A549 (cell line): ENCODE results near the gene CTBP1. TPM values are rescaled to one million over a fixed set of nuclear protein-coding genes. Genes with fewer than 3 reads are reported as not detected.

Experiments
- ATAC-seq, 2 experiments: fragments of 200-7000 bp in 1 of 2; fragments of >200 bp in 1 of 2; cut with Nextera tagmentation in 1 of 2; cut with Tn5 transposase in 1 of 2; 3 replicates each; pipeline versions ENCODE4 v1.8.0 to v1.9.1; 2018 to 2020; ENCODE audit warnings: mild to moderate bottlenecking in 1 of 2, moderate library complexity in 1 of 2
- CTCF ChIA-PET: fragments of 300-600 bp; sonication (Branson Sonifier 250); formaldehyde crosslinking; extraction: SDS; loops from one replicate; lab custom pipeline; 2021; ENCODE audit warnings: antibody characterized with exemption, inconsistent platforms; lab: Yijun Ruan, JAX
- POLR2A ChIA-PET: fragments of 350-600 bp; formaldehyde crosslinking; extraction: SDS; loops from one replicate; lab custom pipeline; 2021; ENCODE audit warnings: antibody characterized with exemption, inconsistent platforms; lab: Yijun Ruan, JAX
- DNase-seq, 2 experiments: peaks; one replicate each; pipeline versions ENCODE4 v3.0.0 to v3.0.0-alpha.2; 2011 to 2016; ENCODE audit warnings: low read depth in 1 of 2, low spot score in 1 of 2
- FAIRE-seq: peaks from 2 replicates; lab custom pipeline; 2011; peaks lifted over from hg19 to GRCh38; lab: Jason Lieb, UNC
- H3K27ac ChIP-seq, 2 experiments: fragments of >200 bp; sonication (Bioruptor Twin); formaldehyde crosslinking; 3 replicates each; pipeline ENCODE4 v1.5.1; 2016 to 2017
- H3K4me1 ChIP-seq: fragments of >200 bp; sonication (Bioruptor Twin); formaldehyde crosslinking; 3 replicates; pipeline ENCODE4 v1.6.1; 2016
- H3K4me2 ChIP-seq: fragments of >200 bp; sonication (Bioruptor Twin); formaldehyde crosslinking; 3 replicates; pipeline ENCODE4 v1.6.1; 2016
- H3K4me3 ChIP-seq: fragments of >200 bp; sonication (Bioruptor Twin); formaldehyde crosslinking; 3 replicates; pipeline ENCODE4 v1.5.1; 2016
- H3K9me3 ChIP-seq: fragments of >200 bp; sonication (Bioruptor Twin); formaldehyde crosslinking; 3 replicates; pipeline ENCODE4 v1.6.1; 2016
- BHLHE40 ChIP-seq: IDR thresholded peaks from 2 replicates; pipeline ENCODE4 v1.6.1; 2012; ENCODE audit warnings: low read depth, low read length, inconsistent platforms
- CBX2 ChIP-seq: fragments of 200-600 bp; sonication (generic); IDR thresholded peaks from 2 replicates; pipeline ENCODE4 v1.6.1; 2016; ENCODE audit warnings: low read depth, mild to moderate bottlenecking, borderline replicate concordance
- CBX8 ChIP-seq: fragments of 200-600 bp; sonication (generic); IDR thresholded peaks from 2 replicates; pipeline ENCODE4 v1.6.1; 2016
- CEBPB ChIP-seq, 2 experiments: fragments of >200 bp in 1 of 2; sonication (Bioruptor Twin) in 1 of 2; formaldehyde crosslinking in 1 of 2; IDR thresholded peaks; 2 replicates each; pipeline ENCODE4 v1.6.1; 2012 to 2016
- EHF ChIP-seq: fragments of 250-450 bp; sonication (Bioruptor Pico); IDR thresholded peaks from 2 replicates; pipeline ENCODE4 v1.5.0; 2020; ENCODE audit warnings: mild to moderate bottlenecking
- ELK1 ChIP-seq: fragments of 150-350 bp; IDR thresholded peaks from 2 replicates; pipeline ENCODE4 v1.6.1; 2014; ENCODE audit warnings: low read depth, mild to moderate bottlenecking, low read length
- EP300 ChIP-seq, 2 experiments: fragments of >200 bp; sonication (Bioruptor Twin); formaldehyde crosslinking; IDR thresholded peaks; 2 replicates in 1 of 2; 3 replicates in 1 of 2; pipeline ENCODE4 v1.6.1; 2016 to 2017
- FOXS1 ChIP-seq: fragments of 250-450 bp; sonication (Bioruptor Pico); IDR thresholded peaks from 2 replicates; pipeline ENCODE4 v1.5.0; 2020; ENCODE audit warnings: mild to moderate bottlenecking, moderate library complexity
- GATA3 ChIP-seq: IDR thresholded peaks from 2 replicates; pipeline ENCODE4 v1.6.1; 2012; ENCODE audit warnings: borderline replicate concordance
- HDAC2 ChIP-seq: fragments of 200-600 bp; sonication (generic); IDR thresholded peaks from 2 replicates; pipeline ENCODE4 v1.6.1; 2016
- HEYL ChIP-seq: fragments of 250-450 bp; sonication (Bioruptor Pico); IDR thresholded peaks from 2 replicates; pipeline ENCODE4 v1.8.0; 2021; ENCODE audit warnings: mild to moderate bottlenecking, moderate library complexity
- HOXA7 ChIP-seq: fragments of 250-450 bp; sonication (Bioruptor Pico); IDR thresholded peaks from 2 replicates; pipeline ENCODE4 v1.5.0; 2020; ENCODE audit warnings: mild to moderate bottlenecking, moderate library complexity
- JUNB ChIP-seq: fragments of >200 bp; sonication (Bioruptor Twin); formaldehyde crosslinking; IDR thresholded peaks from 2 replicates; pipeline ENCODE4 v1.6.1; 2016
- MAZ ChIP-seq: fragments of 150-350 bp; IDR thresholded peaks from 2 replicates; pipeline ENCODE4 v1.6.1; 2014; ENCODE audit warnings: antibody characterized with exemption, low read depth, low read length, borderline replicate concordance
- MYC ChIP-seq: IDR thresholded peaks from 2 replicates; pipeline ENCODE4 v1.6.1; 2012; ENCODE audit warnings: mild to moderate bottlenecking, inconsistent platforms, low read length, improper control_type of control experiment, borderline replicate concordance
- NPAS2 ChIP-seq: fragments of 250-450 bp; sonication (Bioruptor Pico); IDR thresholded peaks from 2 replicates; pipeline ENCODE4 v1.8.0; 2022; ENCODE audit warnings: mild to moderate bottlenecking, moderate library complexity, borderline replicate concordance
- NR3C1 ChIP-seq: fragments of >200 bp; sonication (Bioruptor Twin); formaldehyde crosslinking; IDR thresholded peaks from 3 replicates; pipeline ENCODE4 v1.6.1; 2017
- PHF8 ChIP-seq: fragments of 200-600 bp; sonication (generic); IDR thresholded peaks from 2 replicates; pipeline ENCODE4 v1.6.1; 2016; ENCODE audit warnings: low read depth, mild to moderate bottlenecking, antibody characterized with exemption, moderate library complexity, borderline replicate concordance
- RAD21 ChIP-seq, 2 experiments: fragments of >200 bp in 1 of 2; sonication (Bioruptor Twin) in 1 of 2; formaldehyde crosslinking in 1 of 2; IDR thresholded peaks in 1 of 2; conservative IDR thresholded peaks in 1 of 2; 2 replicates in 1 of 2; 3 replicates in 1 of 2; pipeline ENCODE4 v1.6.1; 2012 to 2018; ENCODE audit warnings: inconsistent platforms in 1 of 2
- RARB ChIP-seq: fragments of 250-450 bp; sonication (Bioruptor Pico); IDR thresholded peaks from 2 replicates; pipeline ENCODE4 v1.8.0; 2021; ENCODE audit warnings: mild to moderate bottlenecking, moderate library complexity
- REST ChIP-seq: fragments of 200-600 bp; sonication (generic); IDR thresholded peaks from 2 replicates; pipeline ENCODE4 v1.6.1; 2016; ENCODE audit warnings: antibody characterized with exemption, mild to moderate bottlenecking, moderate library complexity
- TFCP2L1 ChIP-seq: fragments of 250-450 bp; sonication (Bioruptor Pico); IDR thresholded peaks from 2 replicates; pipeline ENCODE4 v1.5.0; 2021; ENCODE audit warnings: mild to moderate bottlenecking
- ZC3H11A ChIP-seq: fragments of 450-650 bp; IDR thresholded peaks from 2 replicates; pipeline ENCODE4 v1.6.1; 2014; ENCODE audit warnings: antibody characterized with exemption, mild to moderate bottlenecking
- ZNF302 ChIP-seq: fragments of 250-450 bp; sonication (Bioruptor Pico); IDR thresholded peaks from 2 replicates; pipeline ENCODE4 v1.9.0; 2021; ENCODE audit warnings: inconsistent platforms, mild to moderate bottlenecking, moderate library complexity
- ZSCAN20 ChIP-seq: fragments of 250-450 bp; sonication (Bioruptor Pico); IDR thresholded peaks from 2 replicates; pipeline ENCODE4 v1.8.0; 2022; ENCODE audit warnings: mild to moderate bottlenecking, moderate library complexity
- WGBS: methylation state at CpG from one replicate; pipeline ENCODE4 v1.1.6; 2017; ENCODE audit errors: missing lambda C conversion rate; 5-methylcytosine and 5-hydroxymethylcytosine counted together
- polyA plus RNA-seq, 4 experiments: library from polyadenylated mRNA; depleted of rRNA in 3 of 4; stranded (reverse); fragments of >200 nt; fragmentation: RNase III in 1 of 4; extraction: RNeasy Plus Mini Kit Qiagen cat#74134 plus additional on column Dnase treatment in 1 of 4; gene quantifications; 2 replicates in 3 of 4; 3 replicates in 1 of 4; pipeline ENCODE4 v1.2.3, GENCODE V29; 2011 to 2017

Gene CTBP1
- polyA plus RNA-seq, 2 of the 4 experiments (the other 2 are of a cell fraction): 43.1 to 93.1 TPM

- TF ChIP-seq MAZ (no peak), CBX2 (no peak), EP300 (IDR thresholded peaks at IDR 0.05) (no peak), RAD21 (conservative IDR thresholded peaks at IDR 0.05 in 1 of 2, IDR thresholded peaks at IDR 0.05 in 1 of 2) (no peak), JUNB (no peak)
Observed at GRCh38 chr4:1241466-1241935, 7.4 kb downstream of the CTBP1 start (continued).

GRCh38 chr4:1240721-1241465, 8.0 kb downstream of the CTBP1 start:
- Histone ChIP-seq H3K4me2 (no peak overlapping the region), H3K4me1 (no peaks in the 10 kb centered on the region), H3K27ac (no peak overlapping the region), H3K9me3 (no peaks in the 10 kb centered on the region), H3K4me3 (no peak overlapping the region)
- ChIA-PET CTCF (interaction anchor here (0.6 to 1.4 kb wide), 2 partner anchors 10 to 110 kb away, joined by 3 read pairs; no protein-coding TSS in a partner anchor), POLR2A (no interaction called here)
- DNase-seq (no peak), FAIRE-seq (no peak), ATAC-seq (no peak)
- TF ChIP-seq ZC3H11A (no peak), NPAS2 (CRISPR knock-in tag) (no peak), ZSCAN20 (CRISPR knock-in tag) (no peak), HOXA7 (CRISPR knock-in tag) (no peak), RARB (CRISPR knock-in tag) (no peak), ZNF302 (CRISPR knock-in tag) (no peak), CBX2 (no peak), MYC (no peak), EP300 (IDR thresholded peaks at IDR 0.05) (no peak), BHLHE40 (no peak), RAD21 (conservative IDR thresholded peaks at IDR 0.05 in 1 of 2, IDR thresholded peaks at IDR 0.05 in 1 of 2) (no peak), TFCP2L1 (CRISPR knock-in tag) (no peak), PHF8 (no peak), ELK1 (no peak), GATA3 (no peak), HDAC2 (no peak)
- WGBS: 97% methylated on average over 29 of the region's 37 CpGs

- POLR2A ChIA-PET: no interaction called here
- CTCF ChIA-PET: interaction anchor here (0.6 to 1.4 kb wide), 2 partner anchors 107 to 109 kb away, joined by 3 read pairs; no protein-coding TSS in a partner anchor
- Histone ChIP-seq H3K27ac (no peak overlapping the region), H3K4me2 (no peak overlapping the region), H3K4me1 (no peaks in the 10 kb centered on the region), H3K4me3 (no peak overlapping the region), H3K9me3 (no peaks in the 10 kb centered on the region)
- no peak for FAIRE-seq
- WGBS: 91% methylated on average over 10 of the region's 22 CpGs
- TF ChIP-seq CBX8 (no peak), MYC (no peak), CEBPB (IDR thresholded peaks at IDR 0.05) (no peak), EHF (no peak), REST (no peak), FOXS1 (CRISPR knock-in tag) (no peak), ELK1 (no peak), NR3C1 (no peak), HEYL (CRISPR knock-in tag) (no peak)
- no peak for DNase-seq
- ATAC-seq: no peak
Observed at GRCh38 chr4:1239950-1240307, 9.0 kb downstream of the CTBP1 start.
